Activated CD8-positive, alpha-beta memory T cell treated with anti-CD3 and anti-CD28 coated beads for 1 hour (primary cell): ENCODE results near the gene FBXO24.
"Not testable (repeated sequence)": the region's sequence is repeated elsewhere in the genome, so short reads cannot be mapped to it uniquely, and the experiment has no call there.

Experiments
- DNase-seq, 2 donors: peaks; one replicate each; pipeline ENCODE4 v3.0.0-alpha.2; 2020; ENCODE audit warnings: low read depth in 1 of 2; ENCODE audit errors: extremely low read depth in 1 of 2

The FBXO24 gene

GRCh38 chr7:100556541-100556940, 29.6 kb upstream of the FBXO24 start:
- DNase-seq = no peak

- no peak for DNase-seq
These were observed 27.0 kb upstream of the FBXO24 start for GRCh38 chr7:100559127-100559526.

GRCh38 chr7:100561491-100562194, 24.5 kb upstream of the FBXO24 start:
- no peak for DNase-seq

- DNase-seq = no peak
These were observed 23.7 kb upstream of the FBXO24 start for GRCh38 chr7:100562195-100563099.

- no peak for DNase-seq
These were observed 23.0 kb upstream of the FBXO24 start for GRCh38 chr7:100563100-100563564.

GRCh38 chr7:100563809-100564400, 22.2 kb upstream of the FBXO24 start:
- DNase-seq = peak; percentile 70 to 82

GRCh38 chr7:100564405-100564804, 21.7 kb upstream of the FBXO24 start:
- not testable (repeated sequence) for DNase-seq

GRCh38 chr7:100565133-100565571, 21.0 kb upstream of the FBXO24 start:
- DNase-seq = no peak

GRCh38 chr7:100566018-100566531, 20.1 kb upstream of the FBXO24 start:
- DNase-seq = no peak

GRCh38 chr7:100567031-100567730, 18.9 kb upstream of the FBXO24 start:
- no peak for DNase-seq

GRCh38 chr7:100567751-100568175, 18.4 kb upstream of the FBXO24 start:
- DNase-seq = no peak

- no peak for DNase-seq
These were observed 17.8 kb upstream of the FBXO24 start for GRCh38 chr7:100568176-100568895.

GRCh38 chr7:100568896-100569844, 17.0 kb upstream of the FBXO24 start:
- no peak for DNase-seq

- DNase-seq = no peak
These were observed 14.9 kb upstream of the FBXO24 start for GRCh38 chr7:100570954-100571828.

- DNase-seq = no peak
These were observed 14.4 kb upstream of the FBXO24 start for GRCh38 chr7:100571829-100572116.

- no peak for DNase-seq
These were observed 13.7 kb upstream of the FBXO24 start for GRCh38 chr7:100572281-100572948.

- DNase-seq = no peak
These were observed 13.0 kb upstream of the FBXO24 start for GRCh38 chr7:100572949-100573675.
